DOHH2 (cell line): ENCODE data around the gene TCF3.

Experiments
- H3F3A ChIP-seq: fragments of 200-600 bp; sonication (generic), shearing (Covaris generic); 2 replicates; pipeline ENCODE4 v1.6.0; 2016; ENCODE audit warnings: antibody characterized with exemption, mild to moderate bottlenecking; ENCODE audit not compliant: control insufficient read depth, insufficient read depth
- H3K27ac ChIP-seq: fragments of 200-600 bp; sonication (generic); 2 replicates; pipeline ENCODE4 v1.5.1; 2014; ENCODE audit warnings: low read depth, mild to moderate bottlenecking, low read length, moderate library complexity
- H3K27me3 ChIP-seq: fragments of 200-600 bp; sonication (generic); 2 replicates; pipeline ENCODE4 v1.6.1; 2014; ENCODE audit warnings: mild to moderate bottlenecking, low read length, mixed read lengths; ENCODE audit not compliant: control insufficient read depth
- H3K36me3 ChIP-seq: fragments of 200-600 bp; sonication (generic); 2 replicates; pipeline ENCODE4 v1.6.1; 2014; ENCODE audit warnings: mild to moderate bottlenecking, low read length, moderate library complexity, mixed read lengths; ENCODE audit not compliant: control insufficient read depth
- H3K4me1 ChIP-seq: fragments of 200-600 bp; sonication (generic); 2 replicates; pipeline ENCODE4 v1.6.1; 2014; ENCODE audit warnings: mild to moderate bottlenecking, low read length, mixed read lengths; ENCODE audit not compliant: control insufficient read depth
- H3K4me2 ChIP-seq: fragments of 200-600 bp; sonication (generic); 2 replicates; pipeline ENCODE4 v1.6.0; 2014; ENCODE audit warnings: mild to moderate bottlenecking, low read length, moderate library complexity
- H3K4me3 ChIP-seq: fragments of 200-600 bp; sonication (generic); 2 replicates; pipeline ENCODE4 v1.5.1; 2014; ENCODE audit warnings: mild to moderate bottlenecking, low read length, mixed read lengths
- H3K79me2 ChIP-seq: fragments of 200-600 bp; sonication (generic); 2 replicates; pipeline ENCODE4 v1.6.1; 2014; ENCODE audit warnings: mild to moderate bottlenecking, low read length, mixed read lengths; ENCODE audit not compliant: control insufficient read depth
- H3K9me2 ChIP-seq: fragments of 200-600 bp; sonication (generic); replicated peaks from 2 replicates; pipeline ENCODE4 v1.6.1; 2014; ENCODE audit warnings: mild to moderate bottlenecking, low read length, mixed read lengths; ENCODE audit not compliant: control insufficient read depth
- H3K9me3 ChIP-seq: fragments of 200-600 bp; sonication (generic); 2 replicates; pipeline ENCODE4 v1.6.1; 2014; ENCODE audit warnings: antibody characterized with exemption, low read length, mixed read lengths; ENCODE audit not compliant: control insufficient read depth, insufficient read depth
- H4K20me1 ChIP-seq: fragments of 200-600 bp; sonication (generic); 2 replicates; pipeline ENCODE4 v1.6.0; 2014; ENCODE audit warnings: low read depth, mild to moderate bottlenecking, antibody characterized with exemption, low read length, moderate library complexity; ENCODE audit not compliant: control insufficient read depth, insufficient read depth
- CTCF ChIP-seq: fragments of 200-600 bp; sonication (generic); IDR thresholded peaks from one replicate; pipeline ENCODE4 v1.5.1; 2014; ENCODE audit warnings: antibody characterized with exemption, mild to moderate bottlenecking, low read depth, low read length; ENCODE audit not compliant: poor library complexity, severe bottlenecking
- EZH2phosphoT487 ChIP-seq: fragments of 200-600 bp; sonication (generic); IDR thresholded peaks from 2 replicates; pipeline ENCODE4 v1.6.1; 2017; ENCODE audit warnings: borderline replicate concordance, mild to moderate bottlenecking, antibody characterized with exemption, low read length, moderate library complexity, mixed read lengths

TCF3 gene

DNA sequence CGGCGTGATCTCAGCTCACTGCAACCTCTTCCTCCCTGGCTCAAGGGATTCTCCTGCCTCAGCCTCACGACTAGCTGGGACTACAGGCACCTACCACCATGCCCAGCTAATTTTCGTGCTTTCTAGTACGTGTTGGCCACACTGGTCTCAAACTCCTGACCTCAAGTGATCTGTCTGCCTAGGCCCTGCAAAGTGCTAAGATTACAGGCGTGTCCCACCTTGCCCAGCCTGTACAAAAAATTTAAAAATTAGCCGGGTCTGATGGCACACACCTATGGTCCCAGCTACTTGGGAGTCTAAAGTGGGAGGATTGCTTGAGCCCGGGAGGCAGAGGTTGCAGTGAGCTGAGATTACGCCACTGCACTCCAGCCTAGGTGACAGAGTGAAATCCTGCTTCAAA, 79.6 kb downstream of the TCF3 start:
- Histone ChIP-seq H3K9me2 (no peaks in the 10 kb centered on the region), H3K27ac (no peak overlapping the region), H3K27me3 (peaks cover 10% of the 10 kb centered on the region; the same call in 1 of the 2 replicates), H3K4me2 (no peak overlapping the region), H3K36me3 (peaks cover 13% of the 10 kb centered on the region; the same call in 1 of the 2 replicates), H4K20me1 (no peaks in the 10 kb centered on the region), H3K4me1 (peaks cover 16% of the 10 kb centered on the region), H3F3A (peaks cover 11% of the 10 kb centered on the region), H3K4me3 (no peak overlapping the region), H3K79me2 (no peaks in the 10 kb centered on the region), H3K9me3 (peaks cover 3% of the 10 kb centered on the region; the same call in 1 of the 2 replicates)
- TF ChIP-seq EZH2phosphoT487, result no peak
- TF ChIP-seq CTCF, result no peak

- H3K4me2 ChIP-seq, result no peak overlapping the region
- no peaks in the 10 kb centered on the region for H3K9me2 ChIP-seq
- TF ChIP-seq CTCF, result no peak
- TF ChIP-seq EZH2phosphoT487, result no peak
- H3K36me3 ChIP-seq, result no peaks in the 10 kb centered on the region; the same call in 1 of the 2 replicates
- H3K27ac ChIP-seq, result no peak overlapping the region
- peaks cover 19% of the 10 kb centered on the region for H3K4me1 ChIP-seq
- peaks cover 3% of the 10 kb centered on the region; the same call in 1 of the 2 replicates for H3K9me3 ChIP-seq
- H3K27me3 ChIP-seq, result peaks cover 10% of the 10 kb centered on the region; the same call in 1 of the 2 replicates
- H3F3A ChIP-seq, result peaks cover 11% of the 10 kb centered on the region
- no peaks in the 10 kb centered on the region for H3K79me2 ChIP-seq
- no peaks in the 10 kb centered on the region for H4K20me1 ChIP-seq
- no peak overlapping the region for H3K4me3 ChIP-seq
Measured at GRCh38 chr19:1571358-1571757, 81.1 kb downstream of the TCF3 start.

DNA sequence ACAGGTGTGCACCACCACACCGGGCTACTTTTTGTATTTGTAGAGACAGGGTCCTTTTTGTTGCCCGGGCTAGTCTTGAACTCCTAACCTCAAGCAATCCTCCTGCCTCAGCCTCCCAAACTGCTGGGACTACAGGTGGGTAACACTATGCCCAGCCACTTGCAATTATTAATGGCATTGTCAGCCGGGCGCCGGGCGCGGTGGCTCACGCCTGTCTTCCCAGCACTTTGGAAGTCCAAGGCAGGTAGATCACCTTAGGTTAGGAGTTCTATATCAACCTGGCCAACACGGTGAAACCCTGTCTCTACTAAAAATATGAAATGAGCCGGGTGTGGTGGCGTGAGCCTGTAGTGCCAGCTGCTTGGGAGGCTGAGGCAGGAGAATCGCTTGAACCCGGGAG, 81.6 kb downstream of the TCF3 start:
- H3K79me2 ChIP-seq, result 0 out of 2 replicates have a peak, but pooled peaks cover 2% of the 10 kb centered on the region
- no peak overlapping the region for H3K27ac ChIP-seq
- peaks cover 10% of the 10 kb centered on the region; the same call in 1 of the 2 replicates for H3K27me3 ChIP-seq
- H3K4me3 ChIP-seq, result no peak overlapping the region
- H4K20me1 ChIP-seq, result no peaks in the 10 kb centered on the region
- H3K9me2 ChIP-seq, result no peaks in the 10 kb centered on the region
- peaks cover 19% of the 10 kb centered on the region for H3K4me1 ChIP-seq
- H3K36me3 ChIP-seq, result no peaks in the 10 kb centered on the region; the same call in 1 of the 2 replicates
- H3F3A ChIP-seq, result peaks cover 11% of the 10 kb centered on the region
- no peak overlapping the region for H3K4me2 ChIP-seq
- TF ChIP-seq CTCF, result no peak
- no peak for TF ChIP-seq EZH2phosphoT487
- peaks cover 3% of the 10 kb centered on the region; the same call in 1 of the 2 replicates for H3K9me3 ChIP-seq

DNA sequence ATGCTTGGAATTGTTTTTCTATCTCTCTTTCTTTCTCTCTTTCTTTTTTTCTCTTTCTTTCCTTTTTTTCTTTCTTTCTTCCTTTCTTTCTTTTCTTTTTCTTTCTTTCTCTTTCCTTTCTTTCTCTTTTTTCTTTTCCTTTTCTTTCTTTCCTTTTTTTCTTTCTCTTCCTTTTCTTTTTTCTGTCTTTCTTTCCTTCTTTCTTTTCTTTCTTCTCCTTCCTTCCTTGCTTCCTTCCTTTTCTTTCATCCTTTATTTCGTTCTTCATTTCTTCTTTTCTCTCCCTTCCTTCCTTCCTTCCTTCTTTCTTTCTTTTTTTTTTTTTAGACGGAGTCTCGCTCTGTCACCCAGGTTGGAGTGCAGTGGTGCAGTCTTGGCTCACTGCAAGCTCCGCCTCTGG, 82.4 kb downstream of the TCF3 start:
- Histone ChIP-seq H4K20me1 (no peaks in the 10 kb centered on the region), H3K9me2 (no peaks in the 10 kb centered on the region), H3F3A (peaks cover 11% of the 10 kb centered on the region), H3K27ac (no peak overlapping the region), H3K4me1 (peaks cover 19% of the 10 kb centered on the region), H3K27me3 (peaks cover 10% of the 10 kb centered on the region; the same call in 1 of the 2 replicates), H3K4me2 (no peak overlapping the region), H3K4me3 (no peak overlapping the region), H3K79me2 (0 out of 2 replicates have a peak, but pooled peaks cover 5% of the 10 kb centered on the region), H3K9me3 (peaks cover 3% of the 10 kb centered on the region; the same call in 1 of the 2 replicates), H3K36me3 (no peaks in the 10 kb centered on the region; the same call in 1 of the 2 replicates)
- TF ChIP-seq EZH2phosphoT487 (no peak), CTCF (no peak)
